Glutamatergic neuron (in vitro differentiated cells): Measurements from ENCODE around the gene PLA1A. TPM values are rescaled to one million over a fixed set of nuclear protein-coding genes. Genes with fewer than 3 reads are reported as not detected.

Experiments used
- DNase-seq: peaks from one replicate; pipeline ENCODE4 v3.0.0; 2022
- H3K27ac Mint-ChIP-seq: one replicate; pipeline ENCODE4 v1.8.0; 2020; ENCODE audit warnings: mild to moderate bottlenecking, mixed read lengths, inconsistent platforms; ENCODE audit not compliant: unreplicated experiment
- H3K27me3 Mint-ChIP-seq: one replicate; pipeline ENCODE4 v1.8.0; 2020; ENCODE audit warnings: mild to moderate bottlenecking, moderate library complexity, mixed read lengths, inconsistent platforms; ENCODE audit not compliant: unreplicated experiment
- H3K36me3 Mint-ChIP-seq: one replicate; pipeline ENCODE4 v1.8.0; 2020; ENCODE audit warnings: mild to moderate bottlenecking, mixed read lengths, inconsistent platforms; ENCODE audit not compliant: unreplicated experiment
- H3K4me1 Mint-ChIP-seq: one replicate; pipeline ENCODE4 v1.8.0; 2020; ENCODE audit warnings: mild to moderate bottlenecking, low read depth, mixed read lengths, inconsistent platforms; ENCODE audit not compliant: unreplicated experiment
- H3K4me3 Mint-ChIP-seq: one replicate; pipeline ENCODE4 v1.8.0; 2020; ENCODE audit warnings: mild to moderate bottlenecking, mixed read lengths, inconsistent platforms; ENCODE audit not compliant: unreplicated experiment
- H3K9me3 Mint-ChIP-seq: one replicate; pipeline ENCODE4 v1.8.0; 2020; ENCODE audit warnings: mild to moderate bottlenecking, moderate library complexity, mixed read lengths, inconsistent platforms; ENCODE audit not compliant: unreplicated experiment
- total RNA-seq: library from RNA; stranded (reverse); fragmentation: NEBNext Ultra II Directional; extraction: Animal tissue kit (Norgen Biotek cat#: 25700); gene quantifications from one replicate; pipeline ENCODE4 v1.2.1, GENCODE V29; 2021; ENCODE audit not compliant: unreplicated experiment
- TF ChIP-seq, protein P1 (sequence below): fragments of 200-600 bp; sonication (generic); IDR thresholded peaks from one replicate; pipeline ENCODE4 v1.5.0; 2021; ENCODE audit not compliant: partially characterized antibody, unreplicated experiment

Gene PLA1A
- total RNA-seq, 1 donor from 2014 or later, result not detected

DNA sequence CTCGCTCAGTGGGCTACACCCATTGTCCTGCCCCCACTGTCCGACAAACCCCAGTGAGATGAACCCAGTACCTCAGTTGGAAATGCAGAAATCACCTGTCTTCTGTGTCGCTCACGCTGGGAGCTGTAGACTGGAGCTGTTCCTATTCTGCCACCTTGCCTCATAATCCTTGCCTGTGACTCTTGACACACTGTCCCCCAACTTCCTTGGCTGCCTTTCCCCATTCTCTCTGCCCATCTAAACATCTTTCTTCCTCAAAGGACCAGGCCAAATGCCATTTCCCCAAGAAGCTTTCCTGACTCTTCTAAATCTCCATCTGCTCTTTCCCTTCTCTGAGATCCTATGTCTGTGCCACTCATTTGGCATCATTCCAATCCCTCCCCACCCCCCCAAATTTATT is 28.5 kb upstream of the PLA1A start:
- Mint-ChIP-seq H3K4me1 (no peaks in the 10 kb centered on the region), H3K27me3 (peaks cover 2% of the 10 kb centered on the region), H3K4me3 (no peak overlapping the region), H3K9me3 (no peaks in the 10 kb centered on the region), H3K27ac (no peak overlapping the region), H3K36me3 (no peaks in the 10 kb centered on the region)
- TF ChIP-seq, protein P1, sequence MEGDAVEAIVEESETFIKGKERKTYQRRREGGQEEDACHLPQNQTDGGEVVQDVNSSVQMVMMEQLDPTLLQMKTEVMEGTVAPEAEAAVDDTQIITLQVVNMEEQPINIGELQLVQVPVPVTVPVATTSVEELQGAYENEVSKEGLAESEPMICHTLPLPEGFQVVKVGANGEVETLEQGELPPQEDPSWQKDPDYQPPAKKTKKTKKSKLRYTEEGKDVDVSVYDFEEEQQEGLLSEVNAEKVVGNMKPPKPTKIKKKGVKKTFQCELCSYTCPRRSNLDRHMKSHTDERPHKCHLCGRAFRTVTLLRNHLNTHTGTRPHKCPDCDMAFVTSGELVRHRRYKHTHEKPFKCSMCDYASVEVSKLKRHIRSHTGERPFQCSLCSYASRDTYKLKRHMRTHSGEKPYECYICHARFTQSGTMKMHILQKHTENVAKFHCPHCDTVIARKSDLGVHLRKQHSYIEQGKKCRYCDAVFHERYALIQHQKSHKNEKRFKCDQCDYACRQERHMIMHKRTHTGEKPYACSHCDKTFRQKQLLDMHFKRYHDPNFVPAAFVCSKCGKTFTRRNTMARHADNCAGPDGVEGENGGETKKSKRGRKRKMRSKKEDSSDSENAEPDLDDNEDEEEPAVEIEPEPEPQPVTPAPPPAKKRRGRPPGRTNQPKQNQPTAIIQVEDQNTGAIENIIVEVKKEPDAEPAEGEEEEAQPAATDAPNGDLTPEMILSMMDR, result no peak
- no peak for DNase-seq

DNA sequence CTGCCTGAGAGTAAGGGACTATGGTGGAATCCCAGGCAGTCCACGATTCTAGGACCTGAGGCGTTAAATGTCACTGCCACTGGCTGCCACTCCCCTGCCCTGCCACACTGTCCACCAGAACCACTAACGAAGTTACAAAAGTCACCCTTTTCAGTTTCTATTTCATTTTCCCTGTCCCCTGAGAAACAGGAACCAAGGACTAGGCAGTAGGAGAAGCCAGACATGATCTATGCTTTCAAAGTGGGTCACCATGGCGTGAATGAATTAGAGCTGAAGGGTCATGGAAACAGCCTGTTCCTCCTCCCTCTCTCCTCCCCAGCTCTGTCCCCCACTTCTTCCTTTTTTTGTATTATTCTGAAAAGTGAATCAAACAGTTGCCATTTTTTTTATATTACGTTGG is 27.5 kb upstream of the PLA1A start:
- Mint-ChIP-seq H3K27ac (no peak overlapping the region), H3K9me3 (no peaks in the 10 kb centered on the region), H3K4me3 (no peak overlapping the region), H3K36me3 (no peaks in the 10 kb centered on the region), H3K27me3 (peaks cover 2% of the 10 kb centered on the region), H3K4me1 (no peaks in the 10 kb centered on the region)
- TF ChIP-seq, protein P1, result no peak
- no peak for DNase-seq

DNA sequence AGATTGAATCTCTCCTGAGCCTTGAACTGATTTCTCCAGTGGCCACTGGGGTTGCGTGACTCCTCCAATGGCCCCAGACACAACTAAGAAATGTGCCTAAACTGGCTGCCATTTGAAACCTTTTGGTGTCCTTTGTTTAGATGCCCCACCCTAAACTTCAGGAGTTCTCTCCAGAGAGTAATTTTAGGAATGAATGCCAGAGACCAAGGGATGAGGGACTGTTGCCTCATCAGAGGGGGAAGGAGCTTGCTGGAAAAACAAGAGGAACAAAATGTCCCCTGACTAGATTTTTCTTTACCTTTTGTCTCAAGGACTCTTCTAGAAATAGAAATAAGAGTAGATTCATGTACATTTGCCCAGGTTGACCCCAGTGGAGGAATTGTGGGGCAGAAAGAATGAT is 26.5 kb upstream of the PLA1A start:
- no peaks in the 10 kb centered on the region for H3K4me1 Mint-ChIP-seq
- no peak for DNase-seq

DNA sequence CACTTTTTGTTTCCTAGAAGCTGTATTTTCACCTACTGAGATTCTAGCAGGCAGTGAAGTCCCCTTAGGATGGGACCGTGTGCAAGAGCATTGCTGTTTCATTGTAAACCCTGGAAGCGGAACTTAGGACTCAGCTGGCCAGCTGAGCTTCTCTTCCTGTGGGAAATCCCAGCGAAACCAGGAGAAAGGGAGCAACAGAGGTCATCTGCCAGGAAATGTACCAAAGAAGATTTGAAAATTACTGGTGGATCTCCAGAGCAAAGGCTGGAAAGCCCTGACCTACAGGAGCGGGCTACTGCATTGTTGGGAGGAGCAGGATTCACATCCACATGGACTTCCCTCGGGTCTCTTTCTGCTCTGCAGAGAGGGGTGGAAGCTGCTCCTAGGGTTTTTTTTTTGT is 26.0 kb upstream of the PLA1A start:
- no peaks in the 10 kb centered on the region for H3K36me3 Mint-ChIP-seq
- no peak overlapping the region for H3K27ac Mint-ChIP-seq
- H3K9me3 Mint-ChIP-seq, result no peaks in the 10 kb centered on the region
- no peaks in the 10 kb centered on the region for H3K27me3 Mint-ChIP-seq
- no peaks in the 10 kb centered on the region for H3K4me1 Mint-ChIP-seq
- no peak for DNase-seq
- TF ChIP-seq, protein P1, result no peak
- no peak overlapping the region for H3K4me3 Mint-ChIP-seq

More for the DNA sequence above, 26.5 kb upstream of the PLA1A start:
- no peak overlapping the region for H3K4me3 Mint-ChIP-seq
- TF ChIP-seq, protein P1, result no peak
- H3K27ac Mint-ChIP-seq, result no peak overlapping the region
- H3K36me3 Mint-ChIP-seq, result no peaks in the 10 kb centered on the region
- peaks cover 2% of the 10 kb centered on the region for H3K27me3 Mint-ChIP-seq
- no peaks in the 10 kb centered on the region for H3K9me3 Mint-ChIP-seq

DNA sequence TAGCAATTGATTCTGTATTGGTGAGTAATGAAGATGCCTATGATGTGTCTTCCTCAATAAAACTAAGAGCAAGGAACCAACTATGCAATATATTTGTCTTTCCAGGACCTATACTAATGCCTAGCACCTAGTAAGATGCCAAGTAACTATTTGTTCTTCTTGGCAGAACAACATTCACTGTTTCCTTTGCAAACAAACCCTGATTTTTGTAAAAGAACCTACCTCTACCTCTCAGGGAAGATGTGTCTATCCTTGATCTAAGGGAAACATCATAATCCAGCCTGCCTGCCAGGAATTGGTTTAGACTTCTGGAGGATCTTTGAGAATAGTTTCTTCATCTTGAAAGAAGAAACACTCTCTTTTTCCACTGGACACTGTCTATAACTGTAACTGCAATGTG is 22.2 kb upstream of the PLA1A start:
- H3K36me3 Mint-ChIP-seq, result no peaks in the 10 kb centered on the region
- peaks cover 4% of the 10 kb centered on the region for H3K9me3 Mint-ChIP-seq
- H3K4me1 Mint-ChIP-seq, result no peaks in the 10 kb centered on the region
- DNase-seq, result no peak
- H3K27me3 Mint-ChIP-seq, result peaks cover 4% of the 10 kb centered on the region
- H3K27ac Mint-ChIP-seq, result no peak overlapping the region
- H3K4me3 Mint-ChIP-seq, result no peak overlapping the region
- TF ChIP-seq, protein P1, result no peak
